ENCODE measurements around the gene TEX26.

TEX26 gene

GRCh38 chr13:30998136-30999088, 66.0 kb downstream of the TEX26 start:
- H3K9ac ChIP-seq (ENCODE audit: low read length): no peak overlapping the region
- no peaks in the 10 kb centered on the region for H3K4me1 ChIP-seq (ENCODE audit: low read length)
- H3K27me3 ChIP-seq (replicated peaks; ENCODE audit: insufficient read depth, low read length): no peaks in the 10 kb centered on the region
- H3K79me2 ChIP-seq (ENCODE audit: low read length): no peaks in the 10 kb centered on the region
- no peak overlapping the region for H3K4me2 ChIP-seq (ENCODE audit: low read depth, low read length)
- H3K27ac ChIP-seq (ENCODE audit: low read length): no peak overlapping the region
- H4K20me1 ChIP-seq (ENCODE audit: insufficient read depth, low read length): no peaks in the 10 kb centered on the region
- no peak for DNase-seq
- H3K4me3 ChIP-seq (ENCODE audit: low read length): no peak overlapping the region
- H3F3A ChIP-seq (ENCODE audit: insufficient read depth, low read length): no peaks in the 10 kb centered on the region
- no peak overlapping the region for H2AFZ ChIP-seq (ENCODE audit: low read length)
- no peaks in the 10 kb centered on the region for H3K36me3 ChIP-seq (replicated peaks; ENCODE audit: insufficient read depth, low read length)
- H3K9me2 ChIP-seq (replicated peaks; ENCODE audit: insufficient read depth, low read length): no peaks in the 10 kb centered on the region
- TF ChIP-seq EZH2 (optimal IDR thresholded peaks at IDR 0.05; ENCODE audit: low read depth, low read length) (no peak), EZH2phosphoT487 (IDR thresholded peaks at IDR 0.05; ENCODE audit: low read length) (no peak), CTCF (IDR thresholded peaks at IDR 0.05; ENCODE audit: low read length) (no peak)
- H3K9me3 ChIP-seq (replicated peaks; ENCODE audit: insufficient read depth, low read length): no peaks in the 10 kb centered on the region

GRCh38 chr13:31000889-31001288, 68.4 kb downstream of the TEX26 start:
- Histone ChIP-seq H3K36me3 (replicated peaks; ENCODE audit: insufficient read depth, low read length) (no peaks in the 10 kb centered on the region), H3F3A (ENCODE audit: insufficient read depth, low read length) (no peaks in the 10 kb centered on the region), H3K4me3 (ENCODE audit: low read length) (no peak overlapping the region), H3K27me3 (replicated peaks; ENCODE audit: insufficient read depth, low read length) (no peaks in the 10 kb centered on the region), H3K4me1 (ENCODE audit: low read length) (no peaks in the 10 kb centered on the region), H3K9ac (ENCODE audit: low read length) (no peak overlapping the region), H3K9me3 (replicated peaks; ENCODE audit: insufficient read depth, low read length) (no peaks in the 10 kb centered on the region), H3K79me2 (ENCODE audit: low read length) (no peaks in the 10 kb centered on the region), H2AFZ (ENCODE audit: low read length) (no peak overlapping the region), H3K9me2 (replicated peaks; ENCODE audit: insufficient read depth, low read length) (no peaks in the 10 kb centered on the region), H4K20me1 (ENCODE audit: insufficient read depth, low read length) (no peaks in the 10 kb centered on the region), H3K27ac (ENCODE audit: low read length) (no peak overlapping the region), H3K4me2 (ENCODE audit: low read depth, low read length) (no peak overlapping the region)
- no peak for DNase-seq
- TF ChIP-seq EZH2 (optimal IDR thresholded peaks at IDR 0.05; ENCODE audit: low read depth, low read length) (no peak), EZH2phosphoT487 (IDR thresholded peaks at IDR 0.05; ENCODE audit: low read length) (no peak), CTCF (IDR thresholded peaks at IDR 0.05; ENCODE audit: low read length) (no peak)

- Histone ChIP-seq H3K9ac (ENCODE audit: low read length) (no peak overlapping the region), H3K27ac (ENCODE audit: low read length) (no peak overlapping the region)
- no peak for DNase-seq
Observed at GRCh38 chr13:31001647-31002046, 69.2 kb downstream of the TEX26 start.

More at GRCh38 chr13:31001647-31002046, 69.2 kb downstream of the TEX26 start:
- Histone ChIP-seq H3K9me3 (replicated peaks; ENCODE audit: insufficient read depth, low read length) (no peaks in the 10 kb centered on the region), H3K79me2 (ENCODE audit: low read length) (no peaks in the 10 kb centered on the region), H3K36me3 (replicated peaks; ENCODE audit: insufficient read depth, low read length) (no peaks in the 10 kb centered on the region), H3K4me2 (ENCODE audit: low read depth, low read length) (no peak overlapping the region), H4K20me1 (ENCODE audit: insufficient read depth, low read length) (no peaks in the 10 kb centered on the region), H3K4me1 (ENCODE audit: low read length) (no peaks in the 10 kb centered on the region), H3K9me2 (replicated peaks; ENCODE audit: insufficient read depth, low read length) (no peaks in the 10 kb centered on the region), H3K27me3 (replicated peaks; ENCODE audit: insufficient read depth, low read length) (no peaks in the 10 kb centered on the region), H3F3A (ENCODE audit: insufficient read depth, low read length) (no peaks in the 10 kb centered on the region), H3K4me3 (ENCODE audit: low read length) (no peak overlapping the region), H2AFZ (ENCODE audit: low read length) (no peak overlapping the region)
- TF ChIP-seq CTCF (IDR thresholded peaks at IDR 0.05; ENCODE audit: low read length) (no peak), EZH2 (optimal IDR thresholded peaks at IDR 0.05; ENCODE audit: low read depth, low read length) (no peak), EZH2phosphoT487 (IDR thresholded peaks at IDR 0.05; ENCODE audit: low read length) (no peak)

All from MM.1S (cell line).